Cardiac muscle cell (in vitro differentiated cells and primary cell): ENCODE results near the gene SGK1. TPM values are rescaled to one million over a fixed set of nuclear protein-coding genes. Genes with fewer than 3 reads are reported as not detected.

Experiments used
- DNase-seq, 2 donors: peaks; one replicate each; pipeline versions ENCODE4 v3.0.0 to v3.0.0-alpha.2; 2010 to 2017; ENCODE audit warnings: low read depth in 1 of 2, low spot score in 1 of 2
- H3K27ac ChIP-seq: fragments of 200-600 bp; sonication (generic); 2 replicates; pipeline ENCODE4 v1.5.1; 2016
- H3K27me3 ChIP-seq: fragments of 200-600 bp; sonication (generic); 2 replicates; pipeline ENCODE4 v1.6.0; 2016; ENCODE audit warnings: control low read depth
- H3K36me3 ChIP-seq: fragments of 200-600 bp; sonication (generic); 2 replicates; pipeline ENCODE4 v1.5.1; 2016; ENCODE audit warnings: control low read depth
- H3K4me1 ChIP-seq: fragments of 200-600 bp; sonication (generic); 2 replicates; pipeline ENCODE4 v1.8.1; 2017; ENCODE audit warnings: low read depth, mild to moderate bottlenecking, mixed run types
- H3K4me3 ChIP-seq: fragments of 200-600 bp; sonication (generic); 2 replicates; pipeline ENCODE4 v1.5.1; 2016; ENCODE audit warnings: mild to moderate bottlenecking
- H3K9me3 ChIP-seq: fragments of 200-600 bp; sonication (generic); 2 replicates; pipeline ENCODE4 v1.5.1; 2017; ENCODE audit warnings: low read depth, mild to moderate bottlenecking, control low read depth
- CTCF ChIP-seq: IDR thresholded peaks from 2 replicates; pipeline ENCODE4 v1.5.1; 2012; ENCODE audit warnings: low read depth, mild to moderate bottlenecking, low read length
- polyA plus RNA-seq: library from polyadenylated mRNA; unstranded; fragments of >200 nt; fragmentation: Nextera tagmentation; extraction: Ambion mirVana; gene quantifications from 2 replicates; pipeline ENCODE4 v1.2.1, GENCODE V29; 2016
- total RNA-seq: library from RNA; depleted of rRNA; stranded (reverse); fragments of >200 nt; gene quantifications from 2 replicates; pipeline ENCODE4 v1.2.3, GENCODE V29; 2016

SGK1 gene
- total and polyA plus RNA-seq, 2 experiments from 2014 or later, result 5.3 to 7.7 TPM

DNA sequence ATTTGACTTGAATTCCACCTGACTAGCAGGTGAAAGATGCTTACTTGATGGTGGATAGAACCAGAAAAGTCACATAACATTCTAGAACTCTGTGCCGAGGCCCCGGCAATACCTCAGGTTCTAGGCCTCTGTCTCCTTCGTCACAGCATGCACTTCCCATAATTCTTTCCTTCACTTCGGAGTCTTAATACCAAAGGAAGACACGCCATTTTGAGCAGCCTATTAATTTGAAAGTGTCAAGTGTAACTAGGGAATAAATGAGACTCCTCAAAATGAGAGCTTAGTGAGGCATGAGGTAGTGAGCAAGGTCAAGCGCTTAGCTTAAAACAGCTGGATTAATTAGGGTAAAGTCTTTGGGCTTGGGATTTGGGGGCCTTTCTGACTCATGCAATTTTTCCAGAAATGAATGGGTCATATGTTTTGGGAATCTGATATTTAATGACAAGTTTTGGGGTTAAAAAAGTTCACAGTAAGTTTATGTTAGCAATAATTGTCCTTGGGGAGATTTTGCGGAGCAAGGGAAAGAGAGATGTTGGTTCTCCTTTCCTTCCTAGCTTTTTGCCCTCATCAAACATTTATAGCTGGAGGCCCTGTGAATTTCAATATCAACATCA, 29.1 kb upstream of the SGK1 start:
- Histone ChIP-seq H3K4me3 (no peak overlapping the region), H3K9me3 (no peaks in the 10 kb centered on the region), H3K27me3 (no peaks in the 10 kb centered on the region), H3K4me1 (no peaks in the 10 kb centered on the region), H3K27ac (no peak overlapping the region), H3K36me3 (no peaks in the 10 kb centered on the region)
- TF ChIP-seq CTCF, result no peak
- DNase-seq, result no peak

GRCh38 chr6:134345789-134346188, 27.9 kb upstream of the SGK1 start:
- H3K9me3 ChIP-seq, result no peaks in the 10 kb centered on the region
- H3K27me3 ChIP-seq, result no peaks in the 10 kb centered on the region
- DNase-seq, result peak in 1 of 2 donors; percentile 85
- H3K4me3 ChIP-seq, result no peak overlapping the region
- H3K27ac ChIP-seq, result no peak overlapping the region
- no peaks in the 10 kb centered on the region for H3K4me1 ChIP-seq
- TF ChIP-seq CTCF, result no peak
- H3K36me3 ChIP-seq, result no peaks in the 10 kb centered on the region

DNA sequence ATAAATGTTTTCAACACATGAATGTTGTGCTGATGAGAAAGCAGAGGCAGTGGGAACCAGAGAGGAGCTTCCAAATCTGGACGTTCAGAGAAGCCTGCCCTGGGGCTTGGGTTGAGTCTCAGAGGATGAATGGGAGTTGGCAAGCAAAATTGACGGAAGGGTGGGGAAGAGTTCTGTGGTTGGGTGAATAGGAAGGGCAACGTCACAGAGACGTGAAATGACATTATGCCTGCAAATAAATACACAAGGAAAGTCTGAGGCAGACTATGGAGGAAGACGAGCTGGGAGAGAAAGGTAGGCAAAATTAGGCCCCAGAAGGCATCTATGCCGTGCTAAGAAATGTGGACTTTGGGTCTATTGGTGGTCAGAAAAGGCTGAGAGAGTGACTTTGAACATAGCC, 25.2 kb upstream of the SGK1 start:
- no peak for DNase-seq
- Histone ChIP-seq H3K4me1 (no peaks in the 10 kb centered on the region), H3K27me3 (no peaks in the 10 kb centered on the region), H3K27ac (no peak overlapping the region), H3K4me3 (no peak overlapping the region), H3K36me3 (no peaks in the 10 kb centered on the region), H3K9me3 (no peaks in the 10 kb centered on the region)
- TF ChIP-seq CTCF, result no peak

- Histone ChIP-seq H3K27ac (no peak overlapping the region), H3K36me3 (no peaks in the 10 kb centered on the region), H3K9me3 (no peaks in the 10 kb centered on the region), H3K27me3 (no peaks in the 10 kb centered on the region), H3K4me3 (no peak overlapping the region), H3K4me1 (no peaks in the 10 kb centered on the region)
- no peak for DNase-seq
- no peak for TF ChIP-seq CTCF
Measured at GRCh38 chr6:134341999-134342567, 24.2 kb upstream of the SGK1 start.

DNA sequence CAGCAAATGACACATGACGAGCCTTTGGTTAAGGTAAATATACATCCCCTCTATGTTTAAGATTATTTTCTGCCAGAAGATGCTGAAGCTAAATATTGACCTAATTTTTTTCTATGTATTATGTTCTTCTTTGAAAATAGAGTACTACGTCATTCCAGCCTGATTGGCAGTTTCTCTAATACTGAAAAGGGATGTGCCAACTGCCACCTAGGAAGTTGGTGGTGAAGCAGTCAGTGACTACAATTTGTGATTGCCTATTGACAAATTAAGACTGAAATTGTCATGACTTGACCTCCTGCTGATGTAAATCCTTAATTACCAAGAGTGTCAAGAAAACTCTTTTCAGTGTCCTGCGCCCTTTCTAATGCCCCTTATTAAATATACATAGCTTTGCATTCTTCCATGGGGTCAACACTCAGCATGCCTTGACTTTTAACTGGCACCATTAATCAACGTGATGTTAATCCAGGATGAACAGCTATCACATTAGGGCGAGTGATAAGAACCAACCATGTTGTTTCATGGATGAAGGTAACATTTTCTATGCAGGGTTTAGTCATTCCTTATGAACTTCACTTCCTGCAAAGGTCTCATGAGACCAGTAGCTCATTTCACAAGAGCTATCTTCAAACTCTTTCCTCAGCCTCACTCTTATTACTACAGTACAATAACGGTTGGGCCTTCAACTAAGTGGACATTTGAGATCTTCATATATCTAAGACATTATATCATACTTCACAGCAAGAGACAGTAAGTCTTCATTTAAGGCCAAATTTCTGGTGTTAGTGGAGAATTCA, 22.5 kb upstream of the SGK1 start:
- Histone ChIP-seq H3K9me3 (no peaks in the 10 kb centered on the region), H3K4me3 (no peak overlapping the region), H3K4me1 (no peaks in the 10 kb centered on the region), H3K27ac (no peak overlapping the region), H3K27me3 (no peaks in the 10 kb centered on the region), H3K36me3 (no peaks in the 10 kb centered on the region)
- peak in 1 of 2 donors; percentile 43 for DNase-seq
- no peak for TF ChIP-seq CTCF
